ENCODE measurements around the gene NPAS4. TPM values are rescaled to one million over a fixed set of nuclear protein-coding genes. Genes with fewer than 3 reads are reported as not detected.

Gene NPAS4
- total and polyA plus RNA-seq, 9 of the 15 experiments (the other 6 are each of a cell fraction or from before 2014, with no cell fraction given): not detected

GRCh38 chr11:66464916-66465315, 44.1 kb downstream of the NPAS4 start (continued):
- TF ChIP-seq, protein P1, sequence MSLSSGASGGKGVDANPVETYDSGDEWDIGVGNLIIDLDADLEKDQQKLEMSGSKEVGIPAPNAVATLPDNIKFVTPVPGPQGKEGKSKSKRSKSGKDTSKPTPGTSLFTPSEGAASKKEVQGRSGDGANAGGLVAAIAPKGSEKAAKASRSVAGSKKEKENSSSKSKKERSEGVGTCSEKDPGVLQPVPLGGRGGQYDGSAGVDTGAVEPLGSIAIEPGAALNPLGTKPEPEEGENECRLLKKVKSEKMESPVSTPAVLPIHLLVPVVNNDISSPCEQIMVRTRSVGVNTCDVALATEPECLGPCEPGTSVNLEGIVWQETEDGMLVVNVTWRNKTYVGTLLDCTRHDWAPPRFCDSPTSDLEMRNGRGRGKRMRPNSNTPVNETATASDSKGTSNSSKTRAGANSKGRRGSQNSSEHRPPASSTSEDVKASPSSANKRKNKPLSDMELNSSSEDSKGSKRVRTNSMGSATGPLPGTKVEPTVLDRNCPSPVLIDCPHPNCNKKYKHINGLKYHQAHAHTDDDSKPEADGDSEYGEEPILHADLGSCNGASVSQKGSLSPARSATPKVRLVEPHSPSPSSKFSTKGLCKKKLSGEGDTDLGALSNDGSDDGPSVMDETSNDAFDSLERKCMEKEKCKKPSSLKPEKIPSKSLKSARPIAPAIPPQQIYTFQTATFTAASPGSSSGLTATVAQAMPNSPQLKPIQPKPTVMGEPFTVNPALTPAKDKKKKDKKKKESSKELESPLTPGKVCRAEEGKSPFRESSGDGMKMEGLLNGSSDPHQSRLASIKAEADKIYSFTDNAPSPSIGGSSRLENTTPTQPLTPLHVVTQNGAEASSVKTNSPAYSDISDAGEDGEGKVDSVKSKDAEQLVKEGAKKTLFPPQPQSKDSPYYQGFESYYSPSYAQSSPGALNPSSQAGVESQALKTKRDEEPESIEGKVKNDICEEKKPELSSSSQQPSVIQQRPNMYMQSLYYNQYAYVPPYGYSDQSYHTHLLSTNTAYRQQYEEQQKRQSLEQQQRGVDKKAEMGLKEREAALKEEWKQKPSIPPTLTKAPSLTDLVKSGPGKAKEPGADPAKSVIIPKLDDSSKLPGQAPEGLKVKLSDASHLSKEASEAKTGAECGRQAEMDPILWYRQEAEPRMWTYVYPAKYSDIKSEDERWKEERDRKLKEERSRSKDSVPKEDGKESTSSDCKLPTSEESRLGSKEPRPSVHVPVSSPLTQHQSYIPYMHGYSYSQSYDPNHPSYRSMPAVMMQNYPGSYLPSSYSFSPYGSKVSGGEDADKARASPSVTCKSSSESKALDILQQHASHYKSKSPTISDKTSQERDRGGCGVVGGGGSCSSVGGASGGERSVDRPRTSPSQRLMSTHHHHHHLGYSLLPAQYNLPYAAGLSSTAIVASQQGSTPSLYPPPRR (CRISPR knock-in tag; IDR thresholded peaks at IDR 0.05; ENCODE audit: borderline replicate concordance): no peak

GRCh38 chr11:66465373-66466224, 44.8 kb downstream of the NPAS4 start:
- no peaks in the 10 kb centered on the region for H3K36me3 ChIP-seq (ENCODE audit: control insufficient read depth, insufficient read depth, low read length)
- ChIA-PET CTCF (ENCODE audit: low intra/inter-chr PET ratio) (interaction anchor here (0.6 kb wide), 1 partner anchor 463 kb away, joined by 3 read pairs; no protein-coding TSS in a partner anchor), POLR2A (interaction anchor here (0.7 to 2.6 kb wide), 3 partner anchors 14 to 50 kb away, joined by 3 to 18 read pairs (median 4); partner anchors contain the start of gene DPP3)
- no peaks in the 10 kb centered on the region for H3K9me1 ChIP-seq (ENCODE audit: control insufficient read depth, insufficient read depth, low read length)
- DNase-seq (ENCODE audit: extremely low read depth in 1 of 4, low spot score in 3 of 4) (no peak), FAIRE-seq (no peak), ATAC-seq (no peak)
- peaks cover 0 to 19% of the 10 kb centered on the region in 2 experiments; a peak in 3 of 5 replicates for H3K4me1 ChIP-seq (replicated peaks in 1 of 2; ENCODE audit: control insufficient read depth in 2 of 2, insufficient read depth in 2 of 2, low read length in 2 of 2)
- H3K9ac ChIP-seq (ENCODE audit: insufficient read depth in 1 of 2, low read depth in 2 of 2, low read length in 2 of 2): peak overlapping the region; percentile 56 to 93; a peak in 3 of 4 replicates
- no peaks in the 10 kb centered on the region for H3K27me3 ChIP-seq (ENCODE audit: control insufficient read depth in 2 of 2, insufficient read depth in 2 of 2, low read length in 2 of 2)
- no peak overlapping the region for H3K27ac ChIP-seq (ENCODE audit: extremely low read depth, low read depth, low read length)
- peak overlapping the region; percentile 95 for H2AFZ ChIP-seq (ENCODE audit: low read depth, low read length)
- H3K9me3 ChIP-seq (replicated peaks; ENCODE audit: control insufficient read depth, insufficient read depth, low read depth, low read length): peaks cover 4% of the 10 kb centered on the region; the same call in 1 of the 2 replicates
- H3K4me2 ChIP-seq (ENCODE audit: insufficient read depth, low read length): peak overlapping the region; percentile 78; the same call in 1 of the 2 replicates
- intact Hi-C loops (cut with micrococcal nuclease): no loop called here
- peak overlapping the region; percentile 56 for H3K4me3 ChIP-seq
- TF ChIP-seq NR3C1 (CRISPR knock-in tag; IDR thresholded peaks at IDR 0.05) (no peak), ZFP36 (IDR thresholded peaks at IDR 0.05; ENCODE audit: low read depth, low read length, partially characterized antibody) (peak; percentile 90), ERF (CRISPR knock-in tag; IDR thresholded peaks at IDR 0.05) (no peak), RBM25 (IDR thresholded peaks at IDR 0.05; ENCODE audit: low read depth, low read length, severe bottlenecking) (peak; percentile 51), DNMT1 (IDR thresholded peaks at IDR 0.05) (no peak)
- 56% methylated on average over 19 of the region's 19 CpGs for WGBS (ENCODE audit: insufficient coverage, low coverage, missing lambda C conversion rate)
- no TSS peak for BruUV-seq (replicated peaks)
- peaks cover 3% of the 10 kb centered on the region; the same call in 1 of the 2 replicates for H4K20me1 ChIP-seq (replicated peaks; ENCODE audit: control insufficient read depth, insufficient read depth, low read length)
- no peaks in the 10 kb centered on the region for H3K79me2 ChIP-seq (ENCODE audit: control insufficient read depth, insufficient read depth, low read length)
- in situ Hi-C loops (cut with MboI): no loop called here
